ENCODE data around the gene HLCS.

The HLCS gene

GRCh38 chr21:36724660-36725059, 241.8 kb downstream of the HLCS start:
- DNase-seq (ENCODE audit: low read depth in 3 of 3) = no peak

GRCh38 chr21:36723371-36723881, 243.0 kb downstream of the HLCS start:
- DNase-seq (ENCODE audit: low read depth in 3 of 3) = no peak

- no peak for DNase-seq (ENCODE audit: low read depth in 3 of 3)
These were observed 243.8 kb downstream of the HLCS start for GRCh38 chr21:36722370-36723368.

GRCh38 chr21:36721817-36722216, 244.7 kb downstream of the HLCS start:
- DNase-seq (ENCODE audit: low read depth in 3 of 3) = no peak

- DNase-seq (ENCODE audit: low read depth in 3 of 3) = no peak
These were observed 246.9 kb downstream of the HLCS start for GRCh38 chr21:36719614-36720013.

- DNase-seq (ENCODE audit: low read depth in 3 of 3) = no peak
These were observed 247.4 kb downstream of the HLCS start for GRCh38 chr21:36718951-36719501.

GRCh38 chr21:36717976-36718375, 248.5 kb downstream of the HLCS start:
- no peak for DNase-seq (ENCODE audit: low read depth in 3 of 3)

- DNase-seq (ENCODE audit: low read depth in 3 of 3) = no peak
These were observed 249.6 kb downstream of the HLCS start for GRCh38 chr21:36716836-36717235.

GRCh38 chr21:36716387-36716786, 250.1 kb downstream of the HLCS start:
- DNase-seq (ENCODE audit: low read depth in 3 of 3) = no peak

- no peak for DNase-seq (ENCODE audit: low read depth in 3 of 3)
These were observed 252.7 kb downstream of the HLCS start for GRCh38 chr21:36713746-36714145.

- no peak for DNase-seq (ENCODE audit: low read depth in 3 of 3)
These were observed 255.8 kb downstream of the HLCS start for GRCh38 chr21:36710729-36711048.

GRCh38 chr21:36709868-36710728, 256.4 kb downstream of the HLCS start:
- DNase-seq (ENCODE audit: low read depth in 3 of 3) = no peak

- DNase-seq (ENCODE audit: low read depth in 3 of 3) = no peak
These were observed 257.2 kb downstream of the HLCS start for GRCh38 chr21:36709030-36709867.

GRCh38 chr21:36708286-36709029, 258.0 kb downstream of the HLCS start:
- no peak for DNase-seq (ENCODE audit: low read depth in 3 of 3)

- DNase-seq (ENCODE audit: low read depth in 3 of 3) = no peak
These were observed 258.6 kb downstream of the HLCS start for GRCh38 chr21:36707763-36708285.

GRCh38 chr21:36706951-36707762, 259.3 kb downstream of the HLCS start:
- no peak for DNase-seq (ENCODE audit: low read depth in 3 of 3)

GRCh38 chr21:36706482-36706852, 260.0 kb downstream of the HLCS start:
- DNase-seq (ENCODE audit: low read depth in 3 of 3) = no peak

GRCh38 chr21:36705679-36706481, 260.6 kb downstream of the HLCS start:
- DNase-seq (ENCODE audit: low read depth in 3 of 3) = no peak
